ENCODE measurements around the gene SORBS1.

Gene SORBS1

DNA sequence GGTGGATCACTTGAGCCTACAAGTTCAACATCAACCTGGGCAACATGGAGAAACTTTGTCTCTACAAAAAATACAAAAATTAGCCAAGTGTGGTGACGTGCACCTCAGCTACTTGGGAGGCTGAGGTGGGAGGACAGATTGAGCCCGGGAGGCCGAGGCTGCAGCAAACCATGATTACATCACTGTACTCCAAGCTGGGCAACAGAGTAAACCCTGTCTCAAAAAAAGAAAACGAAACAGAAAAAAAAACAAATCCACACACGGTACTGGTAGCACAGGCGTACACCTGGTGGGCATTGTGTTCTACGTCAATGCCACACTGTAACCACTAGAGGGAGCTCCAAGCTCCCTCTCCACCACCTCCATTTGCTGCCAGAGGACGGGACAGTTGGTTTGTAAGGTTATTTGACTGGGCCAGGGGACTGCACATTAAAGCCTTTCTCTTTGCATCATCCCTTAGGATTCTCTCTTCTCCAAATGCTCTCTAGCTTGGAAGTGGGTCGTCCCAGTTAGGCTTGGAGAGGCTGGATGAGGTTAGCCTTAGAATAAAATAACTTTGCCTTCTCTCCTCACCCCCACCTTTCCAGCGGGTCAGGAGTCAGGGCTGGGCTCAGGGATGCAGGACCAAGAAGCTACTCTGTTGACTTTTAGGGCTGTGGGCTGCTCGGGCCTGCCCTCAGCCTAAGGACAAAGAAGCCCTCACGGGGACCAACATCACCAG lies 130.8 kb downstream of the SORBS1 start:
- Histone ChIP-seq H3K4me1 (ENCODE audit: control insufficient read depth, insufficient read depth, low read length) (peaks cover 6% of the 10 kb centered on the region), H3K4me3 (ENCODE audit: insufficient read depth, low read depth, low read length) (no peak overlapping the region), H3K36me3 (ENCODE audit: control insufficient read depth, insufficient read depth, low read length) (no peaks in the 10 kb centered on the region), H3K27ac (ENCODE audit: insufficient read depth, low read depth, low read length, poor library complexity, severe bottlenecking) (no peak overlapping the region), H3K9me3 (ENCODE audit: control insufficient read depth, low read length) (no peaks in the 10 kb centered on the region), H3K27me3 (ENCODE audit: control insufficient read depth, insufficient read depth, low read length, poor library complexity, severe bottlenecking) (no peaks in the 10 kb centered on the region)
- 54 to 58% methylated on average over 11 to 12 of the region's 12 CpGs for WGBS, 2 experiments

DNA sequence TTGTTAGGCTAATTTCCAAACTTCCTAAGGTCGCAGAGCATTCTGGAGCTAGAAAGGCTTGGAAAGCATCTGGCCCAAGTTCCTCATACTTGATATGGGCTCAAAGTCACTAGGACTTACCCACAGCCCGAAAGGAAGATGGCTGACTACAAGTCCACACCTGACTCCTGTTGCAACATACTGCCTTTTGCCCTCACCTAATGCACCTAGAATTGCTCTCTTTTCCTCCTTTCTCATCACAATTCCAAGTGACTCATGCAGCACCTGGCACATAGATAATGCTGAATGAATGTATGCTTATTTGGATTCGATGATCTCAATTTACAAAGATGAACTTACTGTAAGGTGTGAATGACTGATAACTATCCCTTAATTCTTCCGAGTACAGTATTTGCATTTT lies 131.5 kb downstream of the SORBS1 start:
- no peak overlapping the region for H3K27ac ChIP-seq (ENCODE audit: insufficient read depth, low read depth, low read length, poor library complexity, severe bottlenecking)
- H3K4me3 ChIP-seq (ENCODE audit: insufficient read depth, low read depth, low read length) = no peak overlapping the region
- no peaks in the 10 kb centered on the region for H3K36me3 ChIP-seq (ENCODE audit: control insufficient read depth, insufficient read depth, low read length)
- 94% methylated on average over 3 to 4 of the region's 4 CpGs for WGBS, 2 experiments
- no peaks in the 10 kb centered on the region for H3K9me3 ChIP-seq (ENCODE audit: control insufficient read depth, low read length)
- no peaks in the 10 kb centered on the region for H3K27me3 ChIP-seq (ENCODE audit: control insufficient read depth, insufficient read depth, low read length, poor library complexity, severe bottlenecking)
- H3K4me1 ChIP-seq (ENCODE audit: control insufficient read depth, insufficient read depth, low read length) = peaks cover 6% of the 10 kb centered on the region

DNA sequence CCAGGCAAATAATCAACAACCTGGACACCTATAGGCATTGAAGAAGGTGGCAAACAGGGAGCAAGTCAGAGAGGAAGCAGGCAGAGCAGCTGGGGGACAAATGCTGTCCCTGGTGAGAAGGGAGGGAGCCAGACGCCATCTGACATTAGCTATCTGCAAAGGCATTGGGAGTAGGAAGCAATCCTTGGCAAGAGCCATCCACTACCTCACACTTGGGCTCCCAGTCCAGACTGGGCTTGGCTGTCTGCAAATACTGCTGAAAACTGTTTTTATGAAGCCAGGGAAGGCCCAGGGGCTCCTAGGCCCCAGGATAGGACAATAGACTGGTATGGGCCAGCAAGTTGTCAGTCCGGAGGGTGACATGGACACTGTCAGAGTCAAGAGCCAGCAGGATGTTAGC lies 132.5 kb downstream of the SORBS1 start:
- no peak overlapping the region for H3K4me3 ChIP-seq (ENCODE audit: insufficient read depth, low read depth, low read length)
- no peaks in the 10 kb centered on the region for H3K27me3 ChIP-seq (ENCODE audit: control insufficient read depth, insufficient read depth, low read length, poor library complexity, severe bottlenecking)
- peaks cover 4% of the 10 kb centered on the region for H3K4me1 ChIP-seq (ENCODE audit: control insufficient read depth, insufficient read depth, low read length)
- no peaks in the 10 kb centered on the region for H3K9me3 ChIP-seq (ENCODE audit: control insufficient read depth, low read length)
- 90 to 94% methylated on average over 2 of the region's 2 CpGs for WGBS, 2 experiments
- H3K27ac ChIP-seq (ENCODE audit: insufficient read depth, low read depth, low read length, poor library complexity, severe bottlenecking) = no peak overlapping the region
- no peaks in the 10 kb centered on the region for H3K36me3 ChIP-seq (ENCODE audit: control insufficient read depth, insufficient read depth, low read length)

DNA sequence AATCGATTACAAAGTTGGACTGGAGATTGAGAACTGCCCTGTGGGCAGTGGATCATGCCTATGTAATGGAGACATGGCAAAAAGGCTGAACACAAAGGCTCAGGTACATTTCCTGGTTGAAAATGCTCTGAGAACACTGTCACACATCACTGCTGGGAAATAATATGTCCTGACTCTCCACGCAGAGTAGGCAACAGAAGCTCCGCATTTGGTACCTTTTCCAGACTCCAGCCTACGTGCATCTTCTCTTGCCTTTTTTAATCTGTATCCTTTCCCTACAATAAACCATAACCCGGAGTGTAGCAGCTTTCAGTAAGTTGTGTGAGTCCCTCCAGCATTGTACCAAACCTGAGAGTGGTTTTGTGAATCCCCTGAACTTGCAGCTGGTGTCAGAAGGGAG lies 134.7 kb downstream of the SORBS1 start:
- Histone ChIP-seq H3K4me3 (ENCODE audit: insufficient read depth, low read depth, low read length) (no peak overlapping the region), H3K9me3 (ENCODE audit: control insufficient read depth, low read length) (no peaks in the 10 kb centered on the region), H3K27ac (ENCODE audit: insufficient read depth, low read depth, low read length, poor library complexity, severe bottlenecking) (no peak overlapping the region), H3K36me3 (ENCODE audit: control insufficient read depth, insufficient read depth, low read length) (no peaks in the 10 kb centered on the region), H3K4me1 (ENCODE audit: control insufficient read depth, insufficient read depth, low read length) (no peaks in the 10 kb centered on the region), H3K27me3 (ENCODE audit: control insufficient read depth, insufficient read depth, low read length, poor library complexity, severe bottlenecking) (no peaks in the 10 kb centered on the region)
- WGBS, 2 experiments = 92 to 93% methylated on average over 5 of the region's 5 CpGs

DNA sequence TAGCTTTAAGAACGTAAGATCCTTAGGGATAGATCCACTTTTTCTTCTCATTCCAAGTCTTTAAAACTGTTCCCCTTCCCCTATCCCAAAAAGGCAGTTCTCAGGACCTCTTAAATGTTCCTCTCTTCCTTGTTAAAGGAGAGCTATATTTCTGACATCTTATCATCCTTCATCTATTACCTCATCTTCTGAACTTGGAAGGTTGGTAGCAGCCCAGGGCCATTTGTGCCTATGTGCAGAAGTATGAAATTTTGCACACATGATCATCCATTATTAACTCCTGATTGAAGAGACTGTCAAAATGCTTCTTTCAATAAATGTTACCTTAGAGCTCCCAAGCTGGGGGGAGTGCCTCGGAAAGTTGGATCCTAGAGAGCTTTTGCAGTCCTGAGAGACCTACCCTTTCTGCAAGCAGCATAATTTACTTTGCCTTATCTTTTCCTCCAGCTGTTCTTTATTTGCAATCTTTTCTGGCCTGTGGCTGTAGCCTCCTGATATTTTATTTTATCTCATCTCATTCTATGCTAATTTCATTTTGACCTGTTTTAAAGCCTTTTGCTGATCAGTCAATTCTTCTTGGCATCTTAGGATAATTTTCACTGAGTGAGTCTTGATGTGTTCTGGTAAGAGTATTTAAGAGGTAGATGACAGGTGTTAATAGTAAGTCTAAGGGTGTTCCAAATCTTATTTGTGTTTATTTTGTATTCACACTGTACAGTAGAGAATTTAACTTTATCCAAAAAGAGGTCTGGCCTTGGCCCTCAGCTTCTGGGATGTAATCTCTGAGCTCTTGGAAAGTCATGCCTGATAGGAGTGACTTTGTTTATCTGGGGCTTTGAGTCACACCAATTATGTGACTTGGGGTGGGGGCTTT lies 135.3 kb downstream of the SORBS1 start:
- no peaks in the 10 kb centered on the region for H3K36me3 ChIP-seq (ENCODE audit: control insufficient read depth, insufficient read depth, low read length)
- no peaks in the 10 kb centered on the region for H3K9me3 ChIP-seq (ENCODE audit: control insufficient read depth, low read length)
- H3K4me3 ChIP-seq (ENCODE audit: insufficient read depth, low read depth, low read length) = no peak overlapping the region
- no peaks in the 10 kb centered on the region for H3K4me1 ChIP-seq (ENCODE audit: control insufficient read depth, insufficient read depth, low read length)
- no peaks in the 10 kb centered on the region for H3K27me3 ChIP-seq (ENCODE audit: control insufficient read depth, insufficient read depth, low read length, poor library complexity, severe bottlenecking)
- no peak overlapping the region for H3K27ac ChIP-seq (ENCODE audit: insufficient read depth, low read depth, low read length, poor library complexity, severe bottlenecking)
- WGBS, 2 experiments = 92 to 96% methylated on average over 2 of the region's 2 CpGs

- H3K9me3 ChIP-seq (ENCODE audit: control insufficient read depth, low read length) = no peaks in the 10 kb centered on the region
- no peaks in the 10 kb centered on the region for H3K27me3 ChIP-seq (ENCODE audit: control insufficient read depth, insufficient read depth, low read length, poor library complexity, severe bottlenecking)
- H3K27ac ChIP-seq (ENCODE audit: insufficient read depth, low read depth, low read length, poor library complexity, severe bottlenecking) = no peak overlapping the region
- WGBS, 2 experiments = 89 to 91% methylated on average over 6 of the region's 6 CpGs
- no peak overlapping the region for H3K4me3 ChIP-seq (ENCODE audit: insufficient read depth, low read depth, low read length)
- no peaks in the 10 kb centered on the region for H3K4me1 ChIP-seq (ENCODE audit: control insufficient read depth, insufficient read depth, low read length)
- no peaks in the 10 kb centered on the region for H3K36me3 ChIP-seq (ENCODE audit: control insufficient read depth, insufficient read depth, low read length)
These were observed 137.8 kb downstream of the SORBS1 start for GRCh38 chr10:95423164-95424005.

- 87 to 92% methylated on average over 3 of the region's 3 CpGs for WGBS, 2 experiments
- no peak overlapping the region for H3K27ac ChIP-seq (ENCODE audit: insufficient read depth, low read depth, low read length, poor library complexity, severe bottlenecking)
- no peak overlapping the region for H3K4me3 ChIP-seq (ENCODE audit: insufficient read depth, low read depth, low read length)
- H3K36me3 ChIP-seq (ENCODE audit: control insufficient read depth, insufficient read depth, low read length) = no peaks in the 10 kb centered on the region
- H3K4me1 ChIP-seq (ENCODE audit: control insufficient read depth, insufficient read depth, low read length) = no peaks in the 10 kb centered on the region
- H3K9me3 ChIP-seq (ENCODE audit: control insufficient read depth, low read length) = no peaks in the 10 kb centered on the region
- no peaks in the 10 kb centered on the region for H3K27me3 ChIP-seq (ENCODE audit: control insufficient read depth, insufficient read depth, low read length, poor library complexity, severe bottlenecking)
These were observed 138.9 kb downstream of the SORBS1 start for GRCh38 chr10:95422233-95422632.

GRCh38 chr10:95421782-95422181 lies 139.4 kb downstream of the SORBS1 start:
- Histone ChIP-seq H3K27ac (ENCODE audit: insufficient read depth, low read depth, low read length, poor library complexity, severe bottlenecking) (no peak overlapping the region), H3K9me3 (ENCODE audit: control insufficient read depth, low read length) (no peaks in the 10 kb centered on the region), H3K4me1 (ENCODE audit: control insufficient read depth, insufficient read depth, low read length) (no peaks in the 10 kb centered on the region), H3K36me3 (ENCODE audit: control insufficient read depth, insufficient read depth, low read length) (no peaks in the 10 kb centered on the region), H3K4me3 (ENCODE audit: insufficient read depth, low read depth, low read length) (no peak overlapping the region), H3K27me3 (ENCODE audit: control insufficient read depth, insufficient read depth, low read length, poor library complexity, severe bottlenecking) (no peaks in the 10 kb centered on the region)
- 96 to 97% methylated on average over 3 of the region's 3 CpGs for WGBS, 2 experiments

DNA sequence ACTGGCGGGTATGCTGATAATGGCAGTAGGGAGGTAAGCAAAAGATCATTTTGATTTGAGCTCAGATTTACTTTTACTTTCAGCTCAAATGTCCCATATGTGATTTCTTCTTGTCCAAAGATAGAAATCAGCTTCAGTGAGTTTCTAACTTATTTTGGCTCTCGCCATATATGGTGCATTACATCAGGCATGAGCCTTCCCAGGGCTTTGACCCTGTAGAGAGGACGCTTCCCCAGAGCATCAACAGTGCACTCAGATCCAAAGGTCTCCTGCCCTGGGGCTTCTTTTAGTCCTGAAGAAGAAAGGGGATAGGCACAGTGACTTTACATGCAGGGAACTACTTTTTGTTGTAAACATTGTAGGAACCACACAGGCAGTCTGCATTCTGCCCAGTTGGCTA lies 141.8 kb downstream of the SORBS1 start:
- H3K4me3 ChIP-seq (ENCODE audit: insufficient read depth, low read depth, low read length) = no peak overlapping the region
- no peaks in the 10 kb centered on the region for H3K27me3 ChIP-seq (ENCODE audit: control insufficient read depth, insufficient read depth, low read length, poor library complexity, severe bottlenecking)
- 94% methylated on average over 3 of the region's 3 CpGs for WGBS, 2 experiments
- H3K4me1 ChIP-seq (ENCODE audit: control insufficient read depth, insufficient read depth, low read length) = peaks cover 17% of the 10 kb centered on the region
- no peaks in the 10 kb centered on the region for H3K9me3 ChIP-seq (ENCODE audit: control insufficient read depth, low read length)
- no peak overlapping the region for H3K27ac ChIP-seq (ENCODE audit: insufficient read depth, low read depth, low read length, poor library complexity, severe bottlenecking)
- H3K36me3 ChIP-seq (ENCODE audit: control insufficient read depth, insufficient read depth, low read length) = no peaks in the 10 kb centered on the region

DNA sequence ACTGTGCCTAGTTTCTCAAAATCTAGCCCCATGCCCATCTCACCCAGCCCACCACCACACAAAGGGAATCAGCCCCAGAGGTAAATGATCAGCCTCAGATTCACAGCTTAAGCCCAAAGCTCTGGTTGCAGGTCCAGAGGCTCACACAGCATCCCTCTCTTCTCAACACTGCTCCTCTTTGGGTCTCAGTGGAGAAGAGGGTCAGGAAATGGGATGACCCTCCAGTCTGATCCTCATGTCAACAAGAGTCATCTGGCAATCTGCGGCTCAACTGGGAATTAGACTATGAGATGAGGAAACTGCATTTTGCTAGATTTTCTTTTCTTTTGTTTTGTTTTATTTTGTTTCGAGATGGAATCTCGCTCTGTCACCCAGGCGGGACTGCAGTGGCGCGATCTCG lies 144.2 kb downstream of the SORBS1 start:
- peaks cover 22% of the 10 kb centered on the region for H3K4me1 ChIP-seq (ENCODE audit: control insufficient read depth, insufficient read depth, low read length)
- H3K4me3 ChIP-seq (ENCODE audit: insufficient read depth, low read depth, low read length) = no peak overlapping the region
- H3K9me3 ChIP-seq (ENCODE audit: control insufficient read depth, low read length) = no peaks in the 10 kb centered on the region
- H3K27ac ChIP-seq (ENCODE audit: insufficient read depth, low read depth, low read length, poor library complexity, severe bottlenecking) = no peak overlapping the region
- H3K27me3 ChIP-seq (ENCODE audit: control insufficient read depth, insufficient read depth, low read length, poor library complexity, severe bottlenecking) = no peaks in the 10 kb centered on the region
- 92 to 97% methylated on average over 7 of the region's 7 CpGs for WGBS, 2 experiments
- no peaks in the 10 kb centered on the region for H3K36me3 ChIP-seq (ENCODE audit: control insufficient read depth, insufficient read depth, low read length)
